Adipocyte (in vitro differentiated cells): ENCODE measurements around the gene ATP5IF1.

Source experiments
- DNase-seq: peaks from one replicate; pipeline ENCODE4 v3.0.0-alpha.2; 2015; ENCODE audit warnings: low read depth
- H3K27me3 ChIP-seq: replicated peaks from 2 replicates; pipeline ENCODE4 v1.7.0; 2013; ENCODE audit warnings: mild to moderate bottlenecking, low read length, moderate library complexity; ENCODE audit not compliant: control insufficient read depth, insufficient read depth
- H3K36me3 ChIP-seq: 2 replicates; pipeline ENCODE4 v1.7.0; 2013; ENCODE audit warnings: low read length, mild to moderate bottlenecking, moderate library complexity; ENCODE audit not compliant: control insufficient read depth, insufficient read depth, severe bottlenecking
- H3K4me1 ChIP-seq: 2 replicates; pipeline ENCODE4 v1.7.0; 2013; ENCODE audit warnings: mild to moderate bottlenecking, low read length, moderate library complexity; ENCODE audit not compliant: control insufficient read depth, insufficient read depth
- H3K4me3 ChIP-seq: 2 replicates; pipeline ENCODE4 v1.7.0; 2013; ENCODE audit warnings: mild to moderate bottlenecking, low read length, moderate library complexity
- H3K9ac ChIP-seq: 2 replicates; pipeline ENCODE4 v1.7.0; 2013; ENCODE audit warnings: mild to moderate bottlenecking, low read length, moderate library complexity
- H3K9me3 ChIP-seq: 2 replicates; pipeline ENCODE4 v1.7.0; 2013; ENCODE audit warnings: mild to moderate bottlenecking, low read length, moderate library complexity; ENCODE audit not compliant: control insufficient read depth

The ATP5IF1 gene

DNA sequence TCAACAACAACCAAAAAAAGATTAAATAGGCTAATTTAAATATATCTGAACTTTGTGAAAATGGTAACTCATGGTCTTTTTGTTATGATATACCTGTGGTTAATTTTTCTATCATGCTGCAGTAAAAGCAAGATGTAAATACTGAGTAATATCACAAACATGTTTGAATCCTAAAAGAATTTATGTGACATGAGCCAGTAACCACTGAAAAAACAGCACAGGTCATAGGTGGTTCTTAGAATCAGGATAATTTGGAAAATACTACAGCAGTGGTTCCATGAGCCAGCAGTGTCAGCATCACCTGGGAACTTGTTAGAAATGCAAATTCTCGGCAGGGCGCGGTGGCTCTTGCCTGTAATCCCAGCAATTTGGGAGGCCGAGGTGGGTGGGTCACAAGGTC, 4.1 kb downstream of the ATP5IF1 start:
- H3K4me3 ChIP-seq = no peak overlapping the region
- H3K9ac ChIP-seq = no peak overlapping the region
- H3K27me3 ChIP-seq = no peaks in the 10 kb centered on the region
- H3K9me3 ChIP-seq = no peaks in the 10 kb centered on the region
- no peaks in the 10 kb centered on the region for H3K36me3 ChIP-seq
- peaks cover 11% of the 10 kb centered on the region for H3K4me1 ChIP-seq
- DNase-seq = no peak

GRCh38 chr1:28241638-28242241, 5.8 kb downstream of the ATP5IF1 start:
- Histone ChIP-seq H3K9me3 (no peaks in the 10 kb centered on the region), H3K27me3 (no peaks in the 10 kb centered on the region), H3K36me3 (no peaks in the 10 kb centered on the region), H3K4me1 (peaks cover 14% of the 10 kb centered on the region), H3K4me3 (no peak overlapping the region), H3K9ac (no peak overlapping the region)
- no peak for DNase-seq

- Histone ChIP-seq H3K9me3 (no peaks in the 10 kb centered on the region), H3K4me1 (peaks cover 20% of the 10 kb centered on the region), H3K9ac (no peak overlapping the region), H3K27me3 (no peaks in the 10 kb centered on the region), H3K4me3 (no peak overlapping the region), H3K36me3 (no peaks in the 10 kb centered on the region)
- no peak for DNase-seq
Observed at GRCh38 chr1:28243685-28244311, 7.9 kb downstream of the ATP5IF1 start.

- no peaks in the 10 kb centered on the region for H3K36me3 ChIP-seq
- H3K4me3 ChIP-seq = no peak overlapping the region
- H3K9me3 ChIP-seq = no peaks in the 10 kb centered on the region
- H3K27me3 ChIP-seq = no peaks in the 10 kb centered on the region
- peaks cover 29% of the 10 kb centered on the region for H3K4me1 ChIP-seq
- H3K9ac ChIP-seq = no peak overlapping the region
- no peak for DNase-seq
Observed at GRCh38 chr1:28244549-28245251, 8.8 kb downstream of the ATP5IF1 start.

GRCh38 chr1:28246427-28246832, 10.5 kb downstream of the ATP5IF1 start:
- Histone ChIP-seq H3K4me3 (peak overlapping the region; percentile 84), H3K36me3 (no peaks in the 10 kb centered on the region), H3K4me1 (peaks cover 41% of the 10 kb centered on the region), H3K27me3 (no peaks in the 10 kb centered on the region), H3K9me3 (no peaks in the 10 kb centered on the region), H3K9ac (peak overlapping the region; percentile 85)
- DNase-seq = peak; percentile 77

- H3K36me3 ChIP-seq = no peaks in the 10 kb centered on the region
- H3K9ac ChIP-seq = peak overlapping the region; percentile 73
- no peaks in the 10 kb centered on the region for H3K9me3 ChIP-seq
- H3K4me1 ChIP-seq = peaks cover 49% of the 10 kb centered on the region
- DNase-seq = no peak
- peak overlapping the region; percentile 56 for H3K4me3 ChIP-seq
- no peaks in the 10 kb centered on the region for H3K27me3 ChIP-seq
Observed at GRCh38 chr1:28247612-28248272, 11.8 kb downstream of the ATP5IF1 start.

GRCh38 chr1:28248273-28249012, 12.5 kb downstream of the ATP5IF1 start:
- peak overlapping the region; percentile 73 for H3K9ac ChIP-seq
- peak; percentile 94 for DNase-seq
- no peaks in the 10 kb centered on the region for H3K27me3 ChIP-seq
- peaks cover 49% of the 10 kb centered on the region for H3K4me1 ChIP-seq
- peak overlapping the region; percentile 67 for H3K4me3 ChIP-seq
- no peaks in the 10 kb centered on the region for H3K9me3 ChIP-seq
- H3K36me3 ChIP-seq = no peaks in the 10 kb centered on the region

DNA sequence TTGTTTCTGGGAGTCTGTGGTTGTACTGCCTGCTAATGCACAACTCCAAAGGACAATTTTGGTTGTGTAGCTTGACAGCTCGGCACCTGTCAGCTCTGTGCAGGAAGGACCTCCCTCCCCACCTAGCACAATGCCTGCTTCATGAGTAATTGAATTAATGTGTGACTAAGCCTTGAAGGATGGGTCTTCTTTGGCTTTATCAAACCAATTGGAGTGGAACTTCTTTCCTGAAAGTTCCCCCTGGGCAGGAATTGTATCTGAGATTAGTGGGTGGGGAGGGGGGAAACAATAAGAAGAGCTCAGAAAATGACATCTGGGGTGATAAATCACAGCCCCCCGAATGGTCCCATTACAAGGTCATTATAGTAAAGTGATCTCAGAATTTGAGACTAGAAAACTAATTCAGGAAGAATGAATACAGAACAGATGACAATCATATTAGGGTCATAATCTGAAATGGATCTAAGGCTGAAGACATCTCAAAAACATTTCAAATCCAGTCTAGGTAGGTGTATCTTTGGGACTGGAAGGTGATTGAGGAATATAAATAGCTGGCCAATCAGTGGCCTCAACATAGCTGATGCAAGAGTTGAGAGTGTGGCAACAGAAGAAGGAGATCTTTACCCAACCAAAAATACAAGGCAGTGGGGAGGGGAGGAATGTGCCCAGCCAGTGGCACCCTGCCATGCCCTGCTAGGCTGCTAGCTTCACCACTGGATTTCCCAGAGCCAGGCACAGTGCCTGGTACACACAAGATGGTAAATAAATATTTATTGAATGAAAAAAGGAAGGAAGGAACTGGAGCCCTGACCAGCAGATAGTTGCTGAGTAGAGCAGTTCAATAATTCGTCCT, 13.3 kb downstream of the ATP5IF1 start:
- DNase-seq = peak; percentile 87
- Histone ChIP-seq H3K9ac (peak overlapping the region; percentile 73), H3K9me3 (no peaks in the 10 kb centered on the region), H3K27me3 (no peaks in the 10 kb centered on the region), H3K4me1 (peaks cover 49% of the 10 kb centered on the region), H3K36me3 (no peaks in the 10 kb centered on the region), H3K4me3 (peak overlapping the region; percentile 67)

DNA sequence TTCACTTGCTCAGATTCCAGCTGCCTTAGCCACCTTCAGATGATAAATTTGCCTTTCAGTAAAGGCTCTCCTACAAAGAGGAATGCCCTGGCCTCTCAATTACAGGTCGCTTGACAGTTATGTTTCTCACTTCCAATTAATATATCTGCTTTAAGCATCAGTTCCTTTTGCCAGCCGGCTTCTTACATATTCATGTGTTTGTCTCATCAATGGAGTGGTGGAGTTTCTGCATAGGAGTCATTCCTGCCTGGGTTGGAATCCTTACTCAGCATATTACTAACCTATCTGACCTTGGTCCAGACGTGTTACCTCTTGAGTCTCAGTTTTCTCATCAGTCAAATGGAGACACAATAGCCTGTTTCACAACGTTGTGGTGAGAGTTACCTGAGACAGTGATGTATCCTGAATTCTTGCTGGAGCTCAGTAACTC, 14.0 kb downstream of the ATP5IF1 start:
- Histone ChIP-seq H3K36me3 (no peaks in the 10 kb centered on the region), H3K9me3 (no peaks in the 10 kb centered on the region), H3K27me3 (no peaks in the 10 kb centered on the region), H3K9ac (peak overlapping the region; percentile 0), H3K4me1 (peaks cover 49% of the 10 kb centered on the region), H3K4me3 (no peak overlapping the region)
- no peak for DNase-seq

DNA sequence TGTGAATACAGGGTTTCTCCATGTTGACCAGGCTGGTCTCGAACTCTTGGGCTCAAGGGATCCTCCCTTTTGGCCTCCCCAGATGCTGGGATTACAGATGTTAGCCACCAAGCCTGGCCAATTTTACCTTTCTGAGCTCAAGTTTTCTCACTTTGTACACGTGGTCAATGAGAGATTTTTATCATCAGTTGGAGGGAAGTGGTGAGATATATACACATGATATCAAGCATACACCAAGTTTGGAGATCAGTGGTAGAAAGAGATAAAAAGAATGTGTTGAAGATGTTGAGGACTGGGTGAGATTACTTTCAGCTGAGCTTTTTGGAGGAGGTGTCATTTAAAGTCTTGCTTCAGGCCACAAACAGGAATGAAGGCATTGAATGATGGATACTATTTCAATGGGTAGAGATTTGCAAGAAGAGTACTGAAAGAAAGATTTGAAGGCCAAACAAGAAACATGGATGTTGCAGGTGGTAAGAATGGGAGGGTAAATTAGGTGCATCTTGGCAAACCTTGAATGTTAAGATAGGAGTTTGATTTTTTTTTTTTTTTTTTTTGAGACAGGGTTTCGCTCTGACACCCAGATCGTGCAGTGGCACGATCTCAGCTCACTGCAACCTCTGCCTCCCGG, 20.4 kb downstream of the ATP5IF1 start:
- no peak for DNase-seq
- Histone ChIP-seq H3K27me3 (no peaks in the 10 kb centered on the region), H3K4me3 (no peak overlapping the region), H3K9ac (no peak overlapping the region), H3K36me3 (no peaks in the 10 kb centered on the region), H3K4me1 (peaks cover 22% of the 10 kb centered on the region), H3K9me3 (no peaks in the 10 kb centered on the region)
